Measurements from ENCODE around the gene BAIAP2L2. TPM values are rescaled to one million over a fixed set of nuclear protein-coding genes. Genes with fewer than 3 reads are reported as not detected.

BAIAP2L2 gene
- total and polyA plus RNA-seq, 10 of the 15 experiments (the other 5 are each of a cell fraction or from before 2014, with no cell fraction given): 0.08 to 0.38 (median 0.14) TPM; not detected in 6

- no peaks in the 10 kb centered on the region for H3K36me3 ChIP-seq (ENCODE audit: control insufficient read depth in 2 of 2, insufficient read depth in 2 of 2, low read length in 1 of 2)
- WGBS (ENCODE audit: insufficient coverage, insufficient replicate concordance, low lambda C conversion rate, missing lambda C conversion rate): 61% methylated on average over 21 of the region's 32 CpGs
- H3K4me1 ChIP-seq (ENCODE audit: control insufficient read depth, insufficient read depth, low read length): no peaks in the 10 kb centered on the region
- RAD21 ChIA-PET (ENCODE audit: unreplicated experiment): interaction anchor here (1.0 kb wide), 1 partner anchor 43 kb away, joined by 4 read pairs; no protein-coding TSS in a partner anchor
- no peak for DNase-seq (ENCODE audit: low read depth, low spot score)
- intact Hi-C loops (cut with micrococcal nuclease; ENCODE audit: unreplicated experiment): no loop called here
- SMC1A ChIA-PET (ENCODE audit: uncharacterized antibody, unreplicated experiment): no interaction called here
- in situ Hi-C loops (cut with MboI): no loop called here
- ATAC-seq: peak; percentile 32; the same call in 2 of the 3 replicates
- no peak overlapping the region for H3K27ac ChIP-seq (ENCODE audit: control insufficient read depth, insufficient read depth)
- no peaks in the 10 kb centered on the region for H4K20me1 ChIP-seq (ENCODE audit: control insufficient read depth, insufficient read depth)
- H3K4me2 ChIP-seq (ENCODE audit: control insufficient read depth, insufficient read depth): no peak overlapping the region
- no peaks in the 10 kb centered on the region for H3K27me3 ChIP-seq (replicated peaks in 1 of 2; ENCODE audit: control insufficient read depth in 2 of 2, insufficient read depth in 2 of 2, low read length in 1 of 2)
- H2AFZ ChIP-seq (ENCODE audit: control insufficient read depth, low read depth, low read length): no peak overlapping the region
- POLR2A ChIA-PET: no interaction called here
- TF ChIP-seq, protein P1, sequence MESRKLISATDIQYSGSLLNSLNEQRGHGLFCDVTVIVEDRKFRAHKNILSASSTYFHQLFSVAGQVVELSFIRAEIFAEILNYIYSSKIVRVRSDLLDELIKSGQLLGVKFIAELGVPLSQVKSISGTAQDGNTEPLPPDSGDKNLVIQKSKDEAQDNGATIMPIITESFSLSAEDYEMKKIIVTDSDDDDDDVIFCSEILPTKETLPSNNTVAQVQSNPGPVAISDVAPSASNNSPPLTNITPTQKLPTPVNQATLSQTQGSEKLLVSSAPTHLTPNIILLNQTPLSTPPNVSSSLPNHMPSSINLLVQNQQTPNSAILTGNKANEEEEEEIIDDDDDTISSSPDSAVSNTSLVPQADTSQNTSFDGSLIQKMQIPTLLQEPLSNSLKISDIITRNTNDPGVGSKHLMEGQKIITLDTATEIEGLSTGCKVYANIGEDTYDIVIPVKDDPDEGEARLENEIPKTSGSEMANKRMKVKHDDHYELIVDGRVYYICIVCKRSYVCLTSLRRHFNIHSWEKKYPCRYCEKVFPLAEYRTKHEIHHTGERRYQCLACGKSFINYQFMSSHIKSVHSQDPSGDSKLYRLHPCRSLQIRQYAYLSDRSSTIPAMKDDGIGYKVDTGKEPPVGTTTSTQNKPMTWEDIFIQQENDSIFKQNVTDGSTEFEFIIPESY (IDR thresholded peaks at IDR 0.05): 0 out of 2 replicates have a peak, but pooled peaks have one; percentile 33
- no peak for TF ChIP-seq LARP7 (IDR thresholded peaks at IDR 0.05)
- TF ChIP-seq BACH1 (IDR thresholded peaks at IDR 0.05; ENCODE audit: borderline replicate concordance): no peak
- TF ChIP-seq, protein P2, sequence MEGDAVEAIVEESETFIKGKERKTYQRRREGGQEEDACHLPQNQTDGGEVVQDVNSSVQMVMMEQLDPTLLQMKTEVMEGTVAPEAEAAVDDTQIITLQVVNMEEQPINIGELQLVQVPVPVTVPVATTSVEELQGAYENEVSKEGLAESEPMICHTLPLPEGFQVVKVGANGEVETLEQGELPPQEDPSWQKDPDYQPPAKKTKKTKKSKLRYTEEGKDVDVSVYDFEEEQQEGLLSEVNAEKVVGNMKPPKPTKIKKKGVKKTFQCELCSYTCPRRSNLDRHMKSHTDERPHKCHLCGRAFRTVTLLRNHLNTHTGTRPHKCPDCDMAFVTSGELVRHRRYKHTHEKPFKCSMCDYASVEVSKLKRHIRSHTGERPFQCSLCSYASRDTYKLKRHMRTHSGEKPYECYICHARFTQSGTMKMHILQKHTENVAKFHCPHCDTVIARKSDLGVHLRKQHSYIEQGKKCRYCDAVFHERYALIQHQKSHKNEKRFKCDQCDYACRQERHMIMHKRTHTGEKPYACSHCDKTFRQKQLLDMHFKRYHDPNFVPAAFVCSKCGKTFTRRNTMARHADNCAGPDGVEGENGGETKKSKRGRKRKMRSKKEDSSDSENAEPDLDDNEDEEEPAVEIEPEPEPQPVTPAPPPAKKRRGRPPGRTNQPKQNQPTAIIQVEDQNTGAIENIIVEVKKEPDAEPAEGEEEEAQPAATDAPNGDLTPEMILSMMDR (IDR thresholded peaks at IDR 0.05 in 2 of 3, conservative IDR thresholded peaks at IDR 0.05 in 1 of 3; ENCODE audit: control insufficient read depth in 2 of 3, extremely low read depth in 1 of 3, insufficient read depth in 1 of 3, low read depth in 3 of 3, low read length in 3 of 3): peak; percentile 6 to 38 (median 27); a peak in 3 of 6 replicates
- H3K79me2 ChIP-seq (ENCODE audit: control insufficient read depth, insufficient read depth, low read length): no peaks in the 10 kb centered on the region
- no peak overlapping the region for H3K9ac ChIP-seq (ENCODE audit: control insufficient read depth, insufficient read depth, low read length)
- H3K4me3 ChIP-seq: no peak overlapping the region
- CTCF ChIA-PET: interaction anchor here (0.6 to 1.6 kb wide), 7 partner anchors 17 to 250 kb away, joined by 3 to 6 read pairs (median 3); no protein-coding TSS in a partner anchor
- BruUV-seq (replicated peaks): no TSS peak
- H3K9me3 ChIP-seq (replicated peaks; ENCODE audit: control insufficient read depth, insufficient read depth, low read length): no peaks in the 10 kb centered on the region
- FAIRE-seq: no peak
Measured at GRCh38 chr22:38097557-38098409, 12.7 kb downstream of the BAIAP2L2 start.

Measured in GM12878 (cell line).